HG03175 (cell line): ENCODE measurements around the gene PTPN18.
"Not testable (repeated sequence)": the region's sequence is repeated elsewhere in the genome, so short reads cannot be mapped to it uniquely, and the experiment has no call there.

Source experiments
- ATAC-seq: cut with Tn5 transposase; IDR thresholded peaks from one replicate; pipeline ENCODE4 v1.9.1; 2021; ENCODE audit warnings: mild to moderate bottlenecking, moderate library complexity; ENCODE audit not compliant: unreplicated experiment

The PTPN18 gene, protein sequence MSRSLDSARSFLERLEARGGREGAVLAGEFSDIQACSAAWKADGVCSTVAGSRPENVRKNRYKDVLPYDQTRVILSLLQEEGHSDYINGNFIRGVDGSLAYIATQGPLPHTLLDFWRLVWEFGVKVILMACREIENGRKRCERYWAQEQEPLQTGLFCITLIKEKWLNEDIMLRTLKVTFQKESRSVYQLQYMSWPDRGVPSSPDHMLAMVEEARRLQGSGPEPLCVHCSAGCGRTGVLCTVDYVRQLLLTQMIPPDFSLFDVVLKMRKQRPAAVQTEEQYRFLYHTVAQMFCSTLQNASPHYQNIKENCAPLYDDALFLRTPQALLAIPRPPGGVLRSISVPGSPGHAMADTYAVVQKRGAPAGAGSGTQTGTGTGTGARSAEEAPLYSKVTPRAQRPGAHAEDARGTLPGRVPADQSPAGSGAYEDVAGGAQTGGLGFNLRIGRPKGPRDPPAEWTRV

DNA sequence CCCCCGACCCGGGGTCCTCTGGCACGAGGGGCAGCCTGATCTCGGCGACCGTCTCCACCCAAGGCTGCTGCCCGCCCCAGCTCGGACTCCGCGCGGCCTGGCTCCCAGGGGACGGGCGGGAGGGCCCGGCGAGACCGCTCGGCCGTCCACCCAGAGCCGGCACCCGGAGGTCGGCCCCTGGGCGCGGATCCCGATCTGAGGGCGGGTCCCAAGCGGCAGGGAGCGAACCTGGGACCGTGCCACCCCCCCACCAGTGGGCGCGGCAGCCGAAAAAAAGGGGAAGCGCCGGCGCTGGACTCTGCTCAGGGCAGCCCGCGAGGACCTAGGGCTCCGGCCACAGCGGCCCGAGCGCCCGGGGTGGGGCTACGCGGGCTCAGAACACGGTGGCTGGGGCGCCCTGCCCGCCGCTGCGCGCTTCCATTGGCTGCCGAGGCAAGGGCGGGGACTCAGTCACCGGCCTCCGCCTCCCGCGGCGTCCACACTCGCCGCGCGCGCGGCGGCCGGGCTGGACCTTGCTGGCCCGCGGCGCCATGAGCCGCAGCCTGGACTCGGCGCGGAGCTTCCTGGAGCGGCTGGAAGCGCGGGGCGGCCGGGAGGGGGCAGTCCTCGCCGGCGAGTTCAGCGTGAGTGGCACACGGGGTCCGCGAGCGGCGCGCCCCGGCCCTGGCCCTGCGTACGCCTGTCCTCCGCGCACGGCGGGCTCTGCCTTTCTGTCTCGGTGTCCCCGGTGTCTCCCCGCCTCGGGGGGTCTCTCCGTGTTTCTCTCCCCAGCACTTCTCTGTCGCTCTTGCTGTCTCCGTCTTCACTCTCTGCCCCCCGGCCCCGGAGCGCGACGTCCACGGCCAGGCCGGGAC, at the start of gene PTPN18:
PTPN18 (plus strand) TSS at position 479 of the 854 bp plus-strand sequence; CDS start at position 531, 52 bp downstream.
- ATAC-seq, result peak; percentile 90

DNA sequence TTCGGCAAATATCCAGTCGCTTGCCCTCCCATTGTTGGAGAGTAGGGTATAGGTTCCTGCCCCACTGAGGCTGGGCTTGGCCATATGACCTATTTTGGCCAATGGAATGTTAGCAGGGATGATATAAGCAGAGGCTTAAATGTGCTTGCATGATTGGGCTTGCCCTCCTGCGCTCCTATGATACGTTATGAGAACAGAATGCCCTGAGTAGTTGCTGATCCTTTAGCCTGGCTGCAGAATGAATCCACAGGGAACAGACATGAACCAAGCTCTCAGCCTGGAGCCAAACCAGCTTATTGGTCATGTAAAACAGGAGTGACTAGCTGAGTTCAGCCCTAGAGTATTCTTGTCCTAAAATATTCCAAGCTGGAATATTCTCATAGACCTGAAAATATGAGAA, 48.0 kb upstream of the PTPN18 start:
- no peak for ATAC-seq

DNA sequence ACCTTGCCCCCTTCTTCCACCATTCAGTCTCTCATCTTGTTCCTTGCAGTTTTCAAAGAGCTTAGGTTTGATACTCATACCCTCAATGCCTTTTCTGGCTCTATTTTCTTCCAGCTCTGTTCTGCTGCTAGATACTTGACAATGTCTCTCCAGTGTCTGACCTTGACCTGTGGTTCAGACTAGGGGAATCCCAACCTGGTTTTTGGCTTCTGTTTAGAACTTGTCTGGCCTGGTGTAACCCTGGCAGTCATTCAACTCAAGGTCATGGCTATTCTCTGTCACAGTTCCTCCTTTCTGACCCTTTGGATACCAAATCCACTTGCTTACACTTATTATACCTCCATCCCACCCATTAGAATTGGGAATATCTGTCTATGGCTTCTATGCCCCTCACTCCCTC, 45.0 kb upstream of the PTPN18 start:
- no peak for ATAC-seq

DNA sequence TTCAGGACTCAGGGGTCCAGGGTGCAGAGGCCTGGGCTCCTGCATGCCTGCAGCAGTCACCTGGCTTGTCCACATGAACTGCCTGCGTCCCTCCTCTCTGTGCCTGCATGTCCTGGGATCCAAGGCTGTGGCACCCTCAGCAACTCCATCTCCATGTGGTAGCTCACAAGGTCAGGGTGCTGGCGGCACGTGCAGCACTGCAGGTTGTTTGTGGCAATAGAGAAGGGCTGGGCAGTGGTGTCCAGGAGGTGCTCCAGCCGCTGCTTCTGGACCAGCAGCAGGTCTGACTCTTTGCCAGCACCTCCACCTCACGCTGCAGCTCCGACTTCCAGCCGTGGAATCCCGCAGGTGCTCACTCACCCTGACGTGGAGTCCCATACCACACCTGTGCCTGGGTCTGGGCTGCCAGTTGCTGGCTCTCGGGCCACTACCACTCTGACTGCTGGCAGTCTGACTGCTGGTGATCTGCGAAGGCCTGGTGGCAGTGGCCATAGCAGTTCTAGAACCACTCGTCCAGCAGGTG, 42.0 kb upstream of the PTPN18 start:
- ATAC-seq, result no peak

DNA sequence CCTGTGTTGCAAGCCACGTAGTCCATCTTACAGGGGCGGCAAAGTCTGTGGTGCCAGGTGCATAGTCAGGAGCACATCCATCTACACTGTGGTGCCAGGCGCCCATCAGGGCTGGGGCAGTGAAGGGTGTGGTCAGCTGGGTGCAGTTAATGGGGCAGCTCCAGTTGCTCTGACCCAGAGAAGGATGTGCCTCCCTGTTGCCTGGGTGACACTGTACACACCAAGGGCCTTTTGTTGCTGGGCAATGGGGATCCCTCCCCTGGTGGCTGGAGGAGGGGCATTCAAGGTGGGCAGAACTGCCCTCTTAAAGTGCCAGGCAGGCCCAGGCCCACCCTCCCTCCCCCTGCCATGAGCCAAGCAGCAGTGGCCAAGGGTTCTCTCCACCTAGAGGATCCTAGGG, 41.5 kb upstream of the PTPN18 start:
- no peak for ATAC-seq

DNA sequence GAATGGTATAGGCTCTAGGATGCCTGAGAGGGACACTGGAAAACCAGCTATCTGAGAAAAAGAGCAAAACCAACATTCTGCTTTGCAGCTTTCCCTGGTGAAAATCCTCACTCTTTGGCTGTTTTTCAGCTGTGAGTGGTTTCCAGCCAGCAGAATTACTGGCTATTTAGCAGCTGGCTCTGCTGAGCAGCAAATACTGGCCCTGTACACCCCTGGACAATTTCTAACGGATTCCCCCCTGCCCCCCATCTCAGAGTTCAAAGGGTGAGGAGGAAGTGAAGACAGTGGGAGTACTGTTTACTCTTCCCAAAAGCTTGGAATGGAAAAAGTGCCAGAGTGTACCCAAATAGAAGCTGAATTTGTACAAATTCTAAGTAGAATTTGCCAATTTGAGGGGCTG, 39.3 kb upstream of the PTPN18 start:
- no peak for ATAC-seq

DNA sequence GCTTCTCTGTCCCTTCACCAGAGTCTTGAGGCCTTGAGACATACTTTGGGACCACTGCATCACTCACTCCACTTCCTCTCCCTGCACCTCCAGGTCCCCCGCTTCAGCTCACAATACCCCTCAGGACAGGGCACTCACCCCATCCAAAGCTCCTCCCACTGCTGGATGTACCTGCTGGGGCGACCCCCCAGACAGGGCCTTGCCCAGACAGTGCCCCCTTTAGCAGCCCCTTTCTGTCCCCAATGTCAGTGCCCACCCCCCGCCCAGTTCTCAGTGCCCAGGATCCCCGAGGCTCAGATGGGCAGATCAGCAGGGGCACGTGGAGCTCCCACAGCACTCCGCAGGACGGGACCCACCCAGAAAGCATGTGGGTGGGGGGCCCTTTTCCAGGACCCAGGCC, 37.0 kb upstream of the PTPN18 start:
- ATAC-seq, result no peak

DNA sequence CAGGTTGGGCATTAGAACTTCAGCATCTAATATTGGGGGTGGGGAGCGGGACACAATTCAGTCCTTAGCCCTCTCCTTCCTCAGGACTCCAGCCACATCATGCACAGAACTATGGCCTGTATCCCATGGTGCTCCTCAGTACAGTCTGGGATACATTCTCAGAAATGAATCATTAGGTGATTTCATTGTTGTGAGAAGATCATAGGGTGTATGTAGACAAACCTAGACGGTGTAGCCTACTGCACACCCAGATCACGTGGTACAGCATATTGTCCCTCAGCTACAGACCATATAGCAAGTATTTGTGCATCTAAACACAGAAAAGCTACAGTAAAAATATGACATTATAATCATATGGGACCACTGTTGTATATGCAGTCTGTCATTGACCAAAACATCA, 36.3 kb upstream of the PTPN18 start:
- no peak for ATAC-seq

DNA sequence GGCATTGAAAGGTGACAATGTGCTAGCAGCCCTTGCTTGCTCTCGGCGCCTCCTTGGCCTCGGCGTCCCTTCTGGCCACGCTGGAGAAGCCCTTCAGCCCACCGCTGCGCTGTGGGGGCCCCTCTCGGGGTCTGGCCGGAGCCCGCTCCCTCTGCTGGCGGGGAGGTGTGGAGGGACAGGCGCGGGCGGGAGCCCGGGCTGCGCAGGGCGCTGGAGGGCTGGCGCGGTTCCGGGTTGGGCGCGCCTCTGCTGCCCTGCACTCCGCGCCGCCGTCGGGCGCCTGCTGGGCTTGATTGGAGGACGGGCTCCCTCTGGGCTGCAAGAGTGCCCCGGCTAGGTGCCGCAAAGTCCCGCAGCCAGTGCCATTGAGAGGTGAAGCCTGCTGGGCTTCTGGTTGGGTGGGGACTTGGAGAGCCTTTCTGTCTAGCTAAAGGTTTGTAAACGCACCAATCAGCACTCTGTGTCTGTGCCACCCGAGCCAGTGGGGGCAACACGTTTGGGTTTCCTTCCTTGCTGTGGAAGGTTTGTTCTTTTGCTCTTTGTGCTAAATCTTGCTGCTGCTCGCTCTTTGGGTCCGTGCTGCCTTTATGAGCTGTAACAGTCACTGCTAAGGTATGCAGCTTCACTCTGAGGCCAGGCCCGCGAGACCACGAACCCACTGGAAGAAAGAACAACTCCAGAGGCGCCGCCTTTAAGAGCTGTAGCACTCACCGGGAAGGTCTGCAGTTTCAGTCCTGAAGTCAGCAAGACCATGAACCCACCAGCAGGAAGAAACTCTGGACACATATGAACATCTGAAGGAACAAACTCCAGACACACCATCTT, 27.9 kb upstream of the PTPN18 start:
- ATAC-seq, result no peak

DNA sequence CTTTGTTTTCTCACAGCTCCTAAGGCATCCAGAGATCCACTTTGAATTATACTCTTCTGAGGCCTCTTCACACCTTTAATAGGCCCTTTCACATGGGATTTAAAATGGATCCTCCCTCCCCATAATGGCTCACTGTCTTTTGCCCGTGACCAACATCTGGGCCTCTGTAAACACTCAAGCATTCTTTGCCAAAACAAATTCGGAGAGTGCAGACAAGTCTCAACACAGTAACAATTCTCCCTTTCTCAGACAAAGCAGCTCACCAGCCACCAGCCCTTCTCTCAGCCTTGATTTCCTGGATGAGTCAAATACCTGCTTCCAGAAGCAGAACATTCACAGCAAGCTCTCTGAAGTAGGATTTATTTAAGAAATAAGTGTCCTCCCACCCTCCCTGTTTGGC, 27.1 kb upstream of the PTPN18 start:
- no peak for ATAC-seq

DNA sequence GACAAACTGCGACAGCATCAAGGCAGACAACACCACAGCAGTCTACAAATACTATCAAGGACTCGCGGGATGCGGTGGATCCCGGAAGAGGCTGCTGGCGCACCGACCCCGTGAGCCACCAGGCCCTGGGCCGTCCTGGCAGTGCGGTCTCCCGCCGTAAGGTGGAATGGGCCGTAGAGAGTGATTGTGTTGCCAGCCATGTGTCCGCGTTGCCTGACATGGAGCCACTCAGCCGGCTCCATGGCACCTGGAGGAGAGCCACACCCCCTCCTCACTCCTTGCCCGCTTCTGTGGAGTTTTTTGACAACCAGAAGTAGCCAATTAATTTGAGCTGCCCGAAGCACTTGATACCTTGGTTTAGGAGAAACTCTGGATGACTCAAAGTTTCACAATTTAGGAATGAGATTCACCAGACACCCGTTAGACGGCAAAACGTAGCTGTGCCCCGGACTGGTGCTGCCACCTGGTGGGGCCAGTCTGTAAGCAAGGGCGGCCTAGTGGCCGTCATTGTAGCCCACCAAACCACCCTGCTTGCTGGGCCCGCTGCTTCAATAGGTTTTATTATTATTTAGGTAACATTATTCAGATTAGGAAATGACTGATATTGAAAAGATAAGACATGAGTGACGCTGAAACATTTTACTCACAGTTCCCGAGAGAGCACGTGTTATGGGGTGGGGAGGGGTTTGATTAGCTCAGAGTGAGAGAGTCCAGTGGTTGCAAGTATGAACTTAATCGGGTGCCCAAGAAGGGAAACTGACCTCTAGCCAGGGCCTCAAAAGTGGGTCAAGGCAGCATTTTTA, 23.4 kb upstream of the PTPN18 start:
- peak; percentile 80 for ATAC-seq

DNA sequence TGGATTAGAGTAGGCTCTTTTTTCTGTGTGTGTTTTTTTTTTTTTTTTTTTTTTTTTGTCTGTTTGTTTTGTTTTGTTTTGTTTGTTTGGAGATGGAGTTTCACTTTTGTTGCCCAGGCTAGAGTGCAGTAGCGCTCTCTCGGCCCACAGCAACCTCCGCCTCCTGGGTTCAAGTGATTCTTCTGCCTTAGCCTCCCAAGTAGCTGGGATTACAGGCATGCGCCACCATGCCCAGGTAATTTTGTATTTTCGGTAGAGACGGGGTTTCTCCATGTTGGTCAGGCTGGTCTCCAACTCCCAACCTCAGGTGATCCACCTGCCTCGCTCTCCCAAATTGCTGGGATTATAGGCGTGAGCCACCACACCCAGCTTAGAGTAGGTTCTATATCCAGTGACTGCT, 22.6 kb upstream of the PTPN18 start:
- ATAC-seq, result not testable (repeated sequence)

DNA sequence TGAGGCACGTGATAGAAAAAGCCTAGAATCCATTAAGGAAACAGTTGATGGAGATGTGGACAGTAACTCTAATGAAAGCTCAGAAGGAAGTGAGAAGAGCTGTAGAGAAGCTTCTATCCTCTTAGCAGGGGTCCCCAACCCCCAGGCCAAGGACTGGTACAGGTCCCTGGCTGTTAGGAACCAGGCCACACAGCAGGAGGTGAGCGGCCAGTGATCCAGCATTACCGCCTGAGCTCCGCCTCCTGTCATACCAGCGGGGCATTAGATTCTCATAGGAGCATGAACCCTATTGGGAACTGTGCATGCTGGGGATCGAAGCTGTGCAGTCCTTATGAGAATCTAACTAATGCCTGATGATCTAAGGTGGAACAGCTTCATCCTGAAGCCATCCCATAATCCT, 21.8 kb upstream of the PTPN18 start:
- ATAC-seq, result no peak

DNA sequence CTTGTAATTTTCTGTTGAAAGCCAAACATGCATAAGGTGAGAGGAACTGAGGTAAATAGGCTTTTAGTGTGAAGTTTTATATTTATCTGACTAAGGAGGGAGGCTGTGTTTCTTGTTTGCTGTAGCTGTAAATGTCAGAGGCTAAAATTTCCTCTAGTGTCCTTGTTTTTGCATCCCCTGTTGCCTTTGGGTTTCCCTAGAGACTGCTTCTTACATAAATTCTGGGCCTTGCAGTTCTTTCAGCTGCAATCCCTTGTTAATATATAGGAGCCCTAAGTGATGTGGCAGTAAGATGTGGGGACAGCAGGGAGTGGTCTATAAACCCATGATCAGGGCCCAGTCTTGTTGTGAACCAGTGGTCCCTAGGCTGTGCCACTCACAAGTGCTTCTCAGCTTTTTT, 20.6 kb upstream of the PTPN18 start:
- no peak for ATAC-seq

DNA sequence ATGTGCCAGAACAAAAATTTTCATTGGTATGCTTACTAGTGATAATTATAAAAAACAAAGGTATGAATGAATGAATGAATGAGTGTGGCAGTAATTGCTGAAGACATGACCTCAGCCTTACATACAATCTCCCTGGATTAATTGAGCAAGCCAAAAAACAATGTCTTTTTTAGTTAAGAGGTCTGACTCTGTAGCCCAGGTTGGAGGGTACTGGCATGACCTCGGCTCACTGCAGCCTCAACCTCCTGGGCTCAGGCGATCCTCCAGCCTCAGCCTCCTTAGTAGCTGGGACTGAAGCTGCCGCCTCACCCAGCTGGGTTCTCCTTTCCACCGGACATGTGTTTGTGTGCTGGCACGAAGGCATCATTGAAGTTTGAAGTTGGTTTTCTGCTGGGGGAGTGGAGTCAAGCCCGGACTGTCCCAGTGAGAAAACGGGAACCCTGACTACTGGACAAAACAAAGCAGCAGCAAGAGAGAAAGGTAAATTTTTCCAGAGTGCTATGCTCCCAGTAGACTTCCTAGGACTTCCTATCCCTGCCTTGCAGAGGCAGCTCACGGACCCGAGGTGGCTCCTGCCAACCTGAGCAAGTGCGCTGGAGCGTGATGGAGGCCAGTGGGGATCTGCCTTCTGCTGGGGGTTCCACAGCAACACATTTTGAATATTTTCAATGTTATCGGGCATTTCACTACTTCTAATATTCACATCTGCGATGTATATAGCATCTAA, 19.5 kb upstream of the PTPN18 start:
- no peak for ATAC-seq

DNA sequence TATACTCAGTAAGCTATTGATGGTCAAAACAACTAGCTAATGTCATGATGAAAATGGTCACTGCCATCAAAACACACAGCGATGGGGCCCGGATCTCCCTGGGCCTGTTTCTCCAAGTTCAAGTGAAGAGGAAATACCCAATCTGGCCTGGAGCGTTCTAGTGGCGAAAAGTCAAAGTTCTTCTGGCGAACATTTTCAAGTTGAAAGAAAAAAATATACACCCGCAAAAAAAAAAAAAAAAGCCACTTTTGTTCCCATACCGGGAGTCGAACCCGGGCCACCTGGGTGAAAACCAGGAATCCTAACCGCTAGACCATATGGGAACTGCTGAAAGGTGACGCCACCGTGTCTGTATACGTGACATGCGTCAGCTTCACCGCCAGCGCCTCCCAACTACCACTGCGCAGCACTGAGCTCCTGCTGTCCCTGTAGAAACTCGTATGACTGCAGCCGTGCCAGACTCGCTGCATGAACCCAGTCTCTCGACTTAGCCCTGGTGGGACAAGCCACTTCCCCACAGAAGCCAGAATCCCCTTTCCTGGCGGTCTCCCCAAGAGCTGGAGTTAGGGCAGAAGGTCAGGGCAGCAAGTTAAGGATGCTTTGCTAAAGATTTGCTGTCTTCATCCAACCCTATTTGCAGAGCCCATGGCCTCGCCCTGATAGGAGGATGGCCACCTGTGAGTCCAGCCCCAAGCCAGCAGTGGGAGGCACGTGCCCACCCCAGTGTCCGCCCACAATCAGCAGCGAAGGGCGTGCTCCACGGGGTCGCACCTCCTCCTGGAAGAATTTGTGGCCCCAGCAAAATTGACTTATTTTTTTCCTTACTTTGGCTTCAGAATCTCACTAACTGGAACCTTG, 18.8 kb upstream of the PTPN18 start:
- ATAC-seq, result no peak

DNA sequence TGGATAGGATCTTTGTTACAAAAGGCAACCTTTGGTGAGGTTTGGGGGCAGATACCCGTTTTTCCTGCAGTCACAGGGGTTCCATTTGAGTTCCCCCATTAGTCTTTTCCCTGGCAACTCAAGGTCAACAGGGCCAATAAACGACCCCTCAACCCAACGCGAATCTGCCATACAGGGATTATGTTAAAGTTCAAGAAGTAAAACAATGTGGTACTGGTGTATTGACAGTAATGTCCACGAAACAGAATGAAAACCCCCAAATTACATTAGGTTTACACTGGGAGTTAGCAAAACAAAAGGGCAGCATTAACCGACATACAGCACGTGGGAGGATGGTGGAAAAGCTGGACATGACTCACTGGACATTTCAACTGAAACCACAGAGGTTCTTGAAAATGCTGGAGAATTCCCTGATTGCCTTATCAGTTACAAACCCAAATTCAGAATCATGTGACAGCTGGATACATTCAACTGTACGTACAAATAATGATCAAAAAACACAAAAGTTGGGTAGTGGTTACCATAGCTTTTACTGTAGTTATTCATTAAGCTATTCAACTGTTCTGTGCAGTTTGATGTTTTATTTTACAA, 18.0 kb upstream of the PTPN18 start:
- ATAC-seq, result no peak

DNA sequence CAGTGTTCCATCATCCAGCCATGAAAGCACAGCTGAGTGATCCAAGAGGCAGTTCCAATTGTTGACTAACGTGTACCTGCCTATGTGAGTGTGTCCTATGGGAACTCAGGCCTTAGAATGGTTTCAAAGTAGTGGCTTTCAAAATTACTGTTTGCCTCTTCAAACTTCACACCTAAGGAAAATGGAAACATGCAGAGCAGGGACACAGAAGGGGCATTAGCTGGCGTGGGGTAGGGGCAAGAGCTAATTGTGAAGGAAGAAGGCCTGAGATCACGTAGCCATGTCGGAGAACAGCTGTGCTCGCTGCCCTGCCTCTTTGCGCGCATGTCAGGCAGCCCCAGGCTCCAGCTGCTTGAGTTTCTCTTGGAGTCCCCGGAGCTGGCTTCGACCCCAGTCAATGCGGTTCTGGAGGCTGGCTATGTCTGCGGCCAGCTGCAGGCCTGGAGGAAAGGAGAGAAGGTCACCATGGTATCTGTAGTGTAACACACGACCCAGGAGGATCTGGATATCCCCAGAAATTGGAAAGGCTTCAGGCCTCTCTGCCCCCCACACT, 17.0 kb upstream of the PTPN18 start:
- no peak for ATAC-seq
